ENCODE measurements around the gene WDR38.

Gene WDR38

DNA sequence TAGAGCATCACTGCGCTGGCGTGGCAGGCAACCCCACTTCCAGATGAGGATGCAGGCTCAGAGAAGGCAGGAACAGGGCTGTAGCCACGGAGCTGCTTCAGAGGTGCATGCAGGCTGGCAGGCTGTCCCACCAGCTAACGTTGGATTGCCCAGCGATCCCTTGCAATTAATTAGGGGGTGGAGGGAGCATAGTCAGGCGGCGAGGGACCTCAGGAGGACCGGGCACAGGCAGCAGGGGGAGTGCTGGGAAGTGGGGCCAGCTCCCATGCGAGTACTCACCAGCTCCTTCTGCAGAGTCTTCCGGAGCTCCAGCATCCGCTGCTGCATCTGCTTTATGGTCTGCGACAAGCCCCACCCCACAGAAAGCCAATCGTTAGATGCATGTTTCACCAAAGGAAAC lies 29.0 kb downstream of the WDR38 start:
- no peak for DNase-seq (ENCODE audit: low read depth)

DNA sequence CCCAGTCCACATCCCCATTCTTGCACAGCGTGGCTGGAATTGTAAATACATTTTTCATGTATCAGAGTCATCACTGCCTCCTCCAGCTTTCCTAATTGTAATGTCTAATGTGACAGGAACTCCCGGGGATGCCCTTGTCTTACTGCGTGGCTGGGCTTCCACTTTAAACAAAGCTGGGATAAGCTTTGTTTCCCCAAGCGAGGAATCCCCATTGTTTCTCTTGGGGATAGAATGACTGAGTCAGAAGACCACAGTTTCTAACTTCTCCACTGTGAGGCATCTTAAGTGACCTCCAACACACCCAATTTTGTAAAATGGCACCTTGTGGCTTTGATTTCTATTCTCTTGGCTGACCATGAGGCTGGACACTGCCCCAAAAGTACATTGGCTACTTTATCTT lies 31.1 kb downstream of the WDR38 start:
- DNase-seq (ENCODE audit: low read depth): no peak

DNA sequence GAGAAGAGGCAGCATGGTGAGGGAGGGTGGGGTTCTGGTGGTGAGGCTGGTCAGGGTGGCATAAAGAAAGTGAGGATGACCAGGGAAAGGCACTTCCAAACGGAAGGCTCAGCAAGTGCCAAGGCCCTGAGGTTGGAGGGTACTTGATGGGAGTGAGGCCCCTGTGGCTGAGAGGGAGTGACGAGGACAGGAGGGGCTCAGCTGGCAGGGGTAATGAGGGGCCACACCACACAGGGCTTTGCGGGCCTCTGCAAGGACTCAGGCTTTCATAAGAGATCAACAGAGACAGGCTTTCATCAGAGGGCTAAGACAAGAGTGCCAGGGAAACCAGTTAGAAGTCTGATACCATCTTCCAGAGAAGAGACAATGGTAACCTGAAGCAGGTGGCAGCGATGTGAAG lies 32.3 kb downstream of the WDR38 start:
- no peak for DNase-seq (ENCODE audit: low read depth)

DNA sequence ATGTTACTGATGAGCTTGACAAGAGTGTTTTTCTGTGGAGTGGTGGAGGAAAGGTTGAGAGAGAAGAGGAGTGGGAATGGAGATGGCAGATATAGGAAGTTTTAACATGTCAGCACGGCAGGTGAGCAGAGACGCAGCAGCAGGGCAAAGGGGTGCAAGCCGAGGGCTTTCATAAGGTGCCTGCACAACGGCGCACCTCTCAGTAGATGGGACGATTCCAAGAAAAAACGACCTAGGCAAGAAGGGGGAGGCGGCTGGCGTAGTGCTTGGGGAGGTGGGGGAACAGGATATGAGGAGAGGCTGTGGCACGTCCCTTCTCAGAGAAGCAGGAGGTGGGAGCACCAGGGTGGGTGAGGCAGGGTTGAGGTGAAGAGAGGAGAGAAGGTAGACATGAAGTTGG lies 33.2 kb downstream of the WDR38 start:
- DNase-seq (ENCODE audit: low read depth): no peak

DNA sequence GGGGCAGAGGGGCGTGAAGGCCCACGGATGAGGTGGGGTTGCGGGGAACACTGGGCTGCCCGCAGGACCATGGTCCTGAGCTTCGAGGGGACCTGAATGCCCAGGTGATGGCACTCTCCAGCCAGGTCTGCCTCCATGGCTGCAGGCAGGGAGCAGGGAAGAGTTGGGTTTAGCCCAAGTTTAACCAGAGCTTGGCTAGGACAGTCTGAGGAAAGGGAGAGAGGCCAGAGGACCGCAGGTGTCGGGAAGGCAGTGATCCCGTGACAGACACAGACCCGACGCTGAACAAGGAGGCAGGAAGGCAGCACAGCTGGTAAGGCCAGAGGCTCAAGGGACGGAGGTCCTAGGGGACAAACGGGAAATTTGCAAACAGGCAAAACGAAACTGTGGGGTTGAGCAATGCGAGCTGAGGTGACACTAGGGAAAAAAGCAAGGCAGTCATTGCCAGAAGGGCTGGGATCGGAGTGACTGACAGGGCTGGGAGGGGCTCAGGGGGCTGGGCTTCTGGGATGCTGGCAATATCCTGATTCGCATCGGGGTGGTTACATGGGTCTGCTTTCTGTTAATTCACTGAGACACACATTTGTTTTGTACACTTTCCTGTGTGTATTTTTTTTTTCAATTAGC lies 33.7 kb downstream of the WDR38 start:
- no peak for DNase-seq (ENCODE audit: low read depth)

DNA sequence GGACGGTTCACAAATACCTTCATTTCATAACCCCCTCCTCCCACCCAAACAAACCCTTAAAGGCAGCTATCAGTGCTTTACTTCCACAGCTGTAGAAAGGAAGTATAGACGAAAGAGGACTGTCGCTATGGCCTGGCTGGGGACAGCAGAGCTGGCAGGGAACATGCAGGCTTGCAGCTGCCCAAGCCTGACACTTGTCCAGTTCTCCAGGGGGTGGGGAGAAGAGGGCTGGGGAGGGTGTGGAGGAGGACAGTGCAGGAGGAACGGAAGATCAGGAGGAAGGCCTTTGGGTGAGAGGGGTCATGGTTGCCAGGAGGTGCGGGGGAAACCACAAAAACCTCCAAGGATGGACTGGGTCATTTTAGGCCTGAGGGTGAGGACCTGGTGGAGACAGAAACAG lies 34.6 kb downstream of the WDR38 start:
- DNase-seq (ENCODE audit: low read depth): no peak

DNA sequence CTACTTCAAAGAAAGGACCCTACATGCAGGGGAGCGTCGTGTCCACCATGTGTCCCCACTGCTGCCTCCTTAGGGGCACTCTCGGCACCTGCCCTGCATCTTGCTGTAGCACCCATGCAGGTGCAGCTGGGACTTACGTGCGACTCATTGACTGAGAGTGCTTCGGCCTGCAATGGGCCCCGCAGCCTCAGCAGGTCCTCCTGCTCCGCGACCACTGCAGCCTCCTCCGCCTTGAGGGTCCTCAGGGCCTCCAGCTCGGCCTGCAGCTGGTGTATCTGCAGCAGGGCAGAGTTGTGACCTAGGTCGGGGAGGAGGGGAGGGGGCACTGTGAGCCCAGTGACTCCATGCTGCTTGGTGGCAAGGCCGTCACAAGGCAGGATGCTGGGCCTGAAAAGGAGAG lies 35.7 kb downstream of the WDR38 start:
- DNase-seq (ENCODE audit: low read depth): no peak

DNA sequence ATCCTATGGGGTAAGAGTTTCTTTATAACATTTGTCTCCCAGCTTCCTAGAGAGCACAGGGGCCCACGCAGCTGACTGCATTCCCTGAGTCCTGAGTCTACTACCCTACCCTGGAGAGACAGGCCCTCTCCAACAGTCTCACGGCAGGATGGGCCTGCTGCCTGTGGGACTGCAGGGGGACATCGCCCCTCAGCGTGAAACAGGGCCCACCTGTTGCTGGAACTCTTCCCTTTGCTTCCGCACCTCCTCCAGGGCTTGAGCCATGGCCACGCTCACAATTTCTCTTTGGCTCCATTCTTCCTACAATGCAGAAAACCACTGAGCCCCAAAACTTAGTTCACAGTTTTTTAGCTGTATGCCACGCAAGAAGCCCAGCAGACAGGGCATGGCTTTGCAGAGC lies 36.9 kb downstream of the WDR38 start:
- DNase-seq (ENCODE audit: low read depth): no peak

DNA sequence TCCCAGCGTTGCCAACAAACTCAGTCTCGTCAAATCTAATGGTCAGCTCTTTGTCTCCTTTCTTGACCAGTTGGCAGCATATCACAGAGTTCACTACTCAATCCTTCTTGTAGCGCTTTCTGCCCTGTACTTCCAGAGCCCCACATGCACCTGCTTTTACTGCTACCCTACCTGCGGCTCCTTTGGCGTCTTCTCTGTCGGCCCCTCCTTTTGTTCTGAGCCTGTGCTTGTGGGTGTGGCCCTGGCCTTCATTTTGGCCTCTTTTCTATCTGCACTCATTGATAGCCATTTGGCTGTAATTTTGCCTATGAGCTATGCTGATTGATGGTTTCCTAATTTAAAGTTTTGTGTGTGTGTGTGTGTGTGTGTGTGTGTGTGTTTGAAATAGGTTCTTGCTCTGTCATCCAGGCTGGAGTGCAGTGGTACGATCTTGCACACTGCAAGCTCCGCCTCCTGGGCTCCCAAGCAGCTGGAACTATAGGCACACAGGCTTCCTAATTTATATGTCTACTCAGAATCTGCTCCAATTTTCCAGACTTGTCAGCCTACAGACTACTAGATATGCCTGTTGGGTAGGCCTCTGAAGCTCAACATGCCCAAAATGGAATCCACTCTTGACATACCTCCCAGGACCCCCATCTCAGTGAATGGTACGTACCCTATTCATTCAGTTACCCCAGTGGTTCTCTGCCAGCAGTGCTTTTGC lies 40.9 kb downstream of the WDR38 start:
- no peak for DNase-seq (ENCODE audit: low read depth)

DNA sequence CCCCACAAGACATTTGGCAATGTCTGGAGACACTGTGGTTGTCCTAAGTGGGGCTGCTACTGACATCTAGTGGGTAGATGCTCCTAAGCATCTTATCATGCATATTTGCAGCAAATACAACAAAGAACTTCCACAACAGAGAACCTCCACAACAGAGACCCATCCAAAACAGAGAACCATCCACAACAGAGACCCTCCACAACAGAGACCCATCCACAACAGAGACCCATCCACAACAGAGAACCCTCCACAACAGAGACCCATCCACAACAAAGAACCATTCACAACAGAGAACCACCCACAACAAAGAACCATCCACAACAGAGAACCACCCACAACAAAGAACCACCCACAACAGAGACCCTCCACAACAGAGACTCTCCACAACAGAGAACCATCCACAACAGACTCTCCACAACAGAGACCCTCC lies 41.5 kb downstream of the WDR38 start:
- peak; percentile 59 for DNase-seq (ENCODE audit: low read depth)

DNA sequence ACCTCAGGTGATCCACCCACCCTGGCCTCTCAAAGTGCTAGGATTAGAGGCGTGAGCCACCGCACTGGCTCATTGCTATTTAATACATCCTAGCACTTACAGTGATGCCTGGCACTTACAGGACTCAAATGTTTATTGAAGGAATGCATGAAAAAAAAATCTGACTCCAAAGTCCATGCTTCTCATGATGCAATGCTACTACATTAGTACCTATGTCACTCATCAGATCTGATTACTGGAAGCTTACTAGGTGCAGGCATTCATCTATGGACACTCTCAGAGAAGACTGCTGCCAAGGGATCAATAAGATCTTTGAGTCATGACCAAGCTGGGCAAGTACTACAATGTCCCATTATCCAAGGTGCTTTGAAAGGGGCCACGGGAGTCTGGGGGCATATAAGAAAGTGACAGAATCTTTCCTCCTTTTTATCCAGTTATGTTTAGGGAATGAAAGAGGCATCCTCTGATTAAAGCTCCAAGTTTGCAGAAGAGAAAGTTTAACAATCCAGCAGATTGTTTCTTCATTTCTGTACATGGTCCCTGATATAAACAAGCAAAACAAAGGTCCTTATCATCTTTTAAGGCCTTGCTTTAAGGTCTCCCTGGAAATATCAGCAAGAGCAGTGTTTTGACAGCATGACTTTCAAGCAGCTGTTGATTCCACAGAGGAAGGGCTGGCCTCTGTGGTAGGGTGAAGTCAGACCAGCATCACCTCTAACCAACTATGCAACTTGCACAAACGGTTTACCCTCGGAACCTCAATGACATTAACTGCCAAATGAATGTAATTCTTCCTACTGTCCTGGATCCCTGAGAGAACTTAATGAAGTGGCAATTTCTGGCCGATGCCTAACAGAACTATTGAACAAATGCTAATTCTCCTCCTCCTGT lies 44.6 kb downstream of the WDR38 start:
- no peak for DNase-seq (ENCODE audit: low read depth)

DNA sequence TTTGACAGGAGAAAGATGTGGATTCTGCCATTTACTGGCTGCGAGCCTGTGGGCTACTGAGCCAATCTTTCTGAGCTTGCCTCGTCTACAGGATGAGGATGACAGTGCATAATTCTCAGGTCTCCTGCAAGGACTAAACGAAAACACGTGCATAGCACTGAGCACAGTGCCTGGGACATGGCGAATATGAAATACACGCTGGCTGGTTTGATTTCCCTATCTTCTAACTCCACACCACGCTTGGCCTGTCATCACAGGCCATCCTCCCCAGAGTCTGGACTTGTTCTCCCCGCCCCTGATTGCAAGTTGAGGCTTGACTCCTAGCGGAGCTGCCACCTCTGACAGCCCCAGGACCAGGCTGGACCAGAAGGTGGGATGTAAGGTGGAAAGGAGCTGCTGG lies 46.6 kb downstream of the WDR38 start:
- no peak for DNase-seq (ENCODE audit: low read depth)

DNA sequence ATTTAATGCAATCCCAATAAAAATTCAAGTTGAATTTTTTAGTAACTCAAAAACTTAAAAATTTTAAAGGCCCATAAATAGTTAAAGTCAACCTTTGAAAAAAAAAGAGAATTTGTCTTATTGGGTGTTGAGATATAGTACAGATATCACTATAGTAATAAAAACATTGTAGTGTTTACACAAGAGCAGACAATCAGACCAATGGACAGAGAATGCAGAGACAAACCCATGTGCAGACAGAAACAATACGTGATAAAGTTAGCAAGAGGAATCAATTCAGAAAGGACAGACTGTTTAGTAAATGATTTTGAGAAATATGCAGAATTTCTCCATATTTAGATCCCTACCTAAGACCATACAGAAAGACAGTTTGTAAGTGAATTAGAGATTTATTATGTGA lies 53.7 kb downstream of the WDR38 start:
- no peak for DNase-seq (ENCODE audit: low read depth)
